H1 (cell line): ENCODE data around the gene LTBP3. TPM values are rescaled to one million over a fixed set of nuclear protein-coding genes. Genes with fewer than 3 reads are reported as not detected.

Experiments used
- CTCF ChIA-PET: fragments of 300-600 bp; sonication (Branson Sonifier 250); formaldehyde crosslinking; loops from one replicate; lab custom pipeline; 2021; ENCODE audit not compliant: partially characterized antibody; lab: Charles Lee
- POLR2A ChIA-PET: fragments of 300-600 bp; sonication (Branson Sonifier 250); formaldehyde crosslinking; loops from one replicate; lab custom pipeline; 2021; ENCODE audit warnings: inconsistent platforms; ENCODE audit not compliant: partially characterized antibody; lab: Charles Lee
- DNase-seq, 2 experiments: peaks; one replicate each; pipeline versions ENCODE4 v3.0.0 to v3.0.0-alpha.2; 2010 to 2022; ENCODE audit warnings: low spot score in 2 of 2, low read depth in 1 of 2, mixed read lengths in 1 of 2
- FAIRE-seq: peaks from 2 replicates; lab custom pipeline; 2011; peaks lifted over from hg19 to GRCh38; lab: Jason Lieb, UNC
- H2AFZ ChIP-seq: 2 replicates; pipeline ENCODE4 v1.8.1; 2012; ENCODE audit warnings: low read length, inconsistent platforms
- H2AK5ac ChIP-seq: 2 replicates; pipeline ENCODE4 v1.6.1; 2013; ENCODE audit warnings: low read depth, low read length
- H2BK120ac ChIP-seq: replicated peaks from 2 replicates; pipeline ENCODE3; 2013; ENCODE audit warnings: low read depth, low read length, inconsistent platforms
- H2BK12ac ChIP-seq: 2 replicates; pipeline ENCODE4 v1.6.1; 2013; ENCODE audit warnings: low read depth, low read length
- H2BK15ac ChIP-seq: 2 replicates; pipeline ENCODE4 v1.6.1; 2013; ENCODE audit warnings: low read length
- H2BK20ac ChIP-seq: 2 replicates; pipeline ENCODE4 v1.6.1; 2013; ENCODE audit warnings: low read length
- H2BK5ac ChIP-seq: 2 replicates; pipeline ENCODE4 v1.6.1; 2013; ENCODE audit warnings: low read depth, low read length
- H3K14ac ChIP-seq: 2 replicates; pipeline ENCODE4 v1.6.1; 2013; ENCODE audit warnings: inconsistent platforms; ENCODE audit not compliant: insufficient read length
- H3K18ac ChIP-seq: 2 replicates; pipeline ENCODE4 v1.6.1; 2013; ENCODE audit warnings: low read length; ENCODE audit errors: extremely low read depth
- H3K23ac ChIP-seq: 2 replicates; pipeline ENCODE4 v1.6.1; 2013; ENCODE audit warnings: inconsistent platforms; ENCODE audit not compliant: insufficient read length
- H3K23me2 ChIP-seq: 2 replicates; pipeline ENCODE4 v1.6.1; 2013; ENCODE audit warnings: low read depth, low read length
- H3K27ac ChIP-seq: 2 replicates; pipeline ENCODE4 v1.6.1; 2011; ENCODE audit warnings: low read depth, low read length, inconsistent platforms
- H3K27me3 ChIP-seq, 4 experiments: replicated peaks in 1 of 4; 1 replicate in 1 of 4; 2 replicates in 3 of 4; pipeline versions ENCODE4 v1.6.1 to v1.8.1; 2011 to 2013; ENCODE audit warnings: low read length in 3 of 4, mild to moderate bottlenecking in 3 of 4, inconsistent platforms in 2 of 4, mixed read lengths in 2 of 4, moderate library complexity in 1 of 4; ENCODE audit not compliant: control insufficient read depth in 3 of 4, insufficient read depth in 3 of 4; ENCODE audit errors: extremely low read depth in 1 of 4
- H3K36me3 ChIP-seq, 4 experiments: 2 replicates each; pipeline versions ENCODE4 v1.6.1 to v1.8.1; 2011 to 2013; ENCODE audit warnings: mild to moderate bottlenecking in 4 of 4, low read length in 3 of 4, moderate library complexity in 2 of 4, control low read depth in 1 of 4, inconsistent platforms in 1 of 4; ENCODE audit not compliant: insufficient read depth in 4 of 4, control insufficient read depth in 2 of 4
- H3K4ac ChIP-seq: replicated peaks from 2 replicates; pipeline ENCODE3; 2013; ENCODE audit warnings: low read length, low read depth, mixed read lengths, inconsistent platforms; ENCODE audit not compliant: insufficient read length
- H3K4me1 ChIP-seq, 4 experiments: replicated peaks in 1 of 4; 1 replicate in 1 of 4; 2 replicates in 3 of 4; pipeline versions ENCODE4 v1.6.1 to v1.8.1; 2011 to 2013; ENCODE audit warnings: low read length in 3 of 4, inconsistent platforms in 2 of 4, mixed read lengths in 1 of 4; ENCODE audit not compliant: insufficient read depth in 4 of 4, control insufficient read depth in 3 of 4
- H3K4me2 ChIP-seq, 2 experiments: 2 replicates each; pipeline versions ENCODE4 v1.6.1 to v1.8.1; 2011 to 2013; ENCODE audit warnings: low read depth in 2 of 2, low read length in 2 of 2, control low read depth in 1 of 2, inconsistent platforms in 1 of 2, mild to moderate bottlenecking in 1 of 2; ENCODE audit not compliant: insufficient read depth in 1 of 2
- H3K4me3 ChIP-seq, 4 experiments: fragments of 200-600, 300-600 bp in 1 of 4; sonication (generic), shearing (Covaris generic), sonication (Bioruptor Twin) in 1 of 4; 2 replicates each; pipeline versions ENCODE4 v1.5.1 to v1.8.1; 2011 to 2016; ENCODE audit warnings: low read length in 4 of 4, low read depth in 3 of 4, control low read depth in 2 of 4, inconsistent platforms in 2 of 4, mild to moderate bottlenecking in 2 of 4, mixed read lengths in 1 of 4, moderate library complexity in 1 of 4; ENCODE audit not compliant: insufficient read depth in 2 of 4; ENCODE audit errors: extremely low read depth in 1 of 4
- H3K56ac ChIP-seq: replicated peaks from 2 replicates; pipeline ENCODE3; 2013; ENCODE audit warnings: low read depth, mild to moderate bottlenecking, mixed read lengths, low read length, inconsistent platforms; ENCODE audit not compliant: insufficient read length
- H3K79me1 ChIP-seq: 2 replicates; pipeline ENCODE4 v1.6.1; 2013; ENCODE audit warnings: low read depth, low read length, control low read depth
- H3K79me2 ChIP-seq, 2 experiments: 2 replicates each; pipeline versions ENCODE4 v1.6.1 to v1.8.1; 2012 to 2013; ENCODE audit warnings: low read length in 2 of 2, mild to moderate bottlenecking in 2 of 2, inconsistent platforms in 1 of 2; ENCODE audit not compliant: insufficient read depth in 2 of 2, control insufficient read depth in 1 of 2
- H3K9ac ChIP-seq, 4 experiments: replicated peaks in 1 of 4; 1 replicate in 1 of 4; 2 replicates in 3 of 4; pipeline versions ENCODE4 v1.6.1 to v1.8.1; 2011 to 2013; ENCODE audit warnings: low read depth in 3 of 4, low read length in 3 of 4, control low read depth in 2 of 4, mild to moderate bottlenecking in 2 of 4, moderate library complexity in 2 of 4, inconsistent platforms in 1 of 4; ENCODE audit errors: extremely low read depth in 1 of 4
- H3K9me3 ChIP-seq, 2 experiments: 2 replicates each; pipeline versions ENCODE4 v1.6.1 to v1.8.1; 2012 to 2013; ENCODE audit warnings: mild to moderate bottlenecking in 2 of 2, moderate library complexity in 2 of 2, control low read depth in 1 of 2, inconsistent platforms in 1 of 2, low read depth in 1 of 2, low read length in 1 of 2, mixed read lengths in 1 of 2; ENCODE audit not compliant: insufficient read depth in 2 of 2
- H4K20me1 ChIP-seq, 2 experiments: replicated peaks in 1 of 2; 2 replicates each; pipeline versions ENCODE3 to v1.8.1; 2011 to 2013; ENCODE audit warnings: inconsistent platforms in 2 of 2, low read length in 2 of 2, mild to moderate bottlenecking in 1 of 2; ENCODE audit not compliant: insufficient read depth in 2 of 2, control insufficient read depth in 1 of 2
- H4K5ac ChIP-seq: 2 replicates; pipeline ENCODE4 v1.6.1; 2013; ENCODE audit warnings: low read length, low read depth, mixed read lengths, inconsistent platforms; ENCODE audit not compliant: insufficient read length
- H4K8ac ChIP-seq: 2 replicates; pipeline ENCODE4 v1.8.0; 2013; ENCODE audit warnings: mild to moderate bottlenecking, moderate library complexity, low read length, inconsistent platforms; ENCODE audit not compliant: insufficient read depth; ENCODE audit errors: extremely low read depth
- H4K91ac ChIP-seq: replicated peaks from 2 replicates; pipeline ENCODE3; 2013; ENCODE audit warnings: low read length, mixed read lengths, inconsistent platforms; ENCODE audit not compliant: insufficient read length
- FOSL1 ChIP-seq: IDR thresholded peaks from 2 replicates; pipeline ENCODE4 v1.6.1; 2011; ENCODE audit warnings: mild to moderate bottlenecking, low read depth, low read length, moderate library complexity; ENCODE audit not compliant: insufficient read depth
- GABPA ChIP-seq: IDR thresholded peaks from 2 replicates; pipeline ENCODE4 v1.6.1; 2011; ENCODE audit warnings: mild to moderate bottlenecking, low read length, moderate library complexity, borderline replicate concordance; ENCODE audit not compliant: insufficient read depth
- JUN ChIP-seq: IDR thresholded peaks from 2 replicates; pipeline ENCODE4 v1.6.1; 2011; ENCODE audit warnings: low read depth, mild to moderate bottlenecking, improper control_type of control experiment, low read length
- JUND ChIP-seq: IDR thresholded peaks from 2 replicates; pipeline ENCODE4 v1.6.1; 2011; ENCODE audit warnings: mild to moderate bottlenecking, improper control_type of control experiment, low read length
- KDM4A ChIP-seq: IDR thresholded peaks from one replicate; pipeline ENCODE4 v1.7.1; 2012; ENCODE audit warnings: low read depth, mild to moderate bottlenecking, moderate library complexity, low read length, inconsistent platforms; ENCODE audit not compliant: severe bottlenecking
- RBBP5 ChIP-seq: IDR thresholded peaks from 2 replicates; pipeline ENCODE4 v1.7.1; 2012; ENCODE audit warnings: low read depth, mild to moderate bottlenecking, inconsistent platforms, low read length, moderate library complexity, borderline replicate concordance
- SIN3A ChIP-seq, 2 experiments: IDR thresholded peaks in 1 of 2; conservative IDR thresholded peaks in 1 of 2; 2 replicates each; pipeline ENCODE4 v1.6.1; 2011 to 2012; ENCODE audit warnings: low read length in 2 of 2, improper control_type of control experiment in 1 of 2, low read depth in 1 of 2, mild to moderate bottlenecking in 1 of 2
- SIX5 ChIP-seq: IDR thresholded peaks from 2 replicates; pipeline ENCODE4 v1.6.1; 2011; ENCODE audit warnings: mild to moderate bottlenecking, low read depth, low read length
- SRF ChIP-seq: IDR thresholded peaks from 2 replicates; pipeline ENCODE4 v1.6.1; 2011; ENCODE audit warnings: mild to moderate bottlenecking, low read depth, low read length, moderate library complexity
- WGBS, 2 experiments: shearing (Covaris generic) in 1 of 2; methylation state at CpG; one replicate each; pipeline versions ENCODE4 v1.1.6 to v1.1.7; 2013 to 2015; ENCODE audit warnings: low lambda C conversion rate in 2 of 2, mixed read lengths in 2 of 2, inconsistent platforms in 1 of 2, low coverage in 1 of 2, missing lambda C conversion rate in 1 of 2; ENCODE audit not compliant: insufficient replicate concordance in 2 of 2, insufficient coverage in 1 of 2, insufficient read length in 1 of 2; ENCODE audit errors: extremely low coverage in 1 of 2, missing lambda C conversion rate in 1 of 2; 5-methylcytosine and 5-hydroxymethylcytosine counted together
- polyA plus RNA-seq, 7 experiments: library from polyadenylated mRNA; depleted of rRNA in 3 of 7; stranded (reverse) in 5 of 7; unstranded in 2 of 7; fragments of >200 nt in 5 of 7; fragments of 200-250 nt in 2 of 7; gene quantifications; 1 replicate in 5 of 7; 2 replicates in 1 of 7; 4 replicates in 1 of 7; pipeline versions ENCODE4 v1.2.1 to v1.2.3, GENCODE V29; 2011 to 2013; ENCODE audit warnings: missing spikeins in 2 of 7, mixed read lengths in 2 of 7
- total RNA-seq: library from RNA; stranded (reverse); fragmentation: NEBNext Ultra II Directional; extraction: Animal tissue kit (Norgen Biotek cat#: 25700); gene quantifications from 2 replicates; pipeline ENCODE4 v1.2.1, GENCODE V29; 2021

Gene LTBP3
- total and polyA plus RNA-seq, 2 of the 8 experiments (the other 6 are each of a cell fraction or from before 2014, with no cell fraction given), result 12.8 to 17.8 TPM

- Histone ChIP-seq H3K27ac (no peak overlapping the region), H3K79me1 (no peaks in the 10 kb centered on the region), H4K5ac (no peak overlapping the region), H3K9ac (no peak overlapping the region), H3K4me2 (peak overlapping the region; percentile 54 to 85), H4K8ac (no peak overlapping the region), H2BK120ac (no peak overlapping the region), H3K56ac (no peak overlapping the region), H3K9me3 (no peaks in the 10 kb centered on the region), H3K23me2 (peaks cover 3% of the 10 kb centered on the region; the same call in 1 of the 2 replicates), H3K14ac (no peak overlapping the region), H3K23ac (no peak overlapping the region), H2BK15ac (no peak overlapping the region), H2AK5ac (no peak overlapping the region), H3K4ac (no peak overlapping the region), H2BK20ac (no peak overlapping the region), H3K36me3 (no peaks in the 10 kb centered on the region), H3K79me2 (no peaks in the 10 kb centered on the region), H4K20me1 (peaks cover 0 to 2% of the 10 kb centered on the region in 2 experiments), H3K18ac (no peak overlapping the region), H3K4me1 (peaks cover 0 to 22% (median 6%) of the 10 kb centered on the region in 4 experiments; a peak in 6 of 7 replicates), H2BK5ac (no peak overlapping the region), H4K91ac (no peak overlapping the region), H3K4me3 (peak overlapping the region; percentile 8 to 55 (median 32); a peak in 7 of 8 replicates), H2BK12ac (no peak overlapping the region), H3K27me3 (peaks cover 20 to 47% (median 39%) of the 10 kb centered on the region in 4 experiments; a peak in 6 of 7 replicates), H2AFZ (no peak overlapping the region)
- ChIA-PET CTCF (interaction anchor here (1.0 to 14.5 kb wide), 9 partner anchors 9 to 169 kb away, joined by 3 to 227 read pairs (median 21); partner anchors contain the start of genes EHBP1L1, FAM89B, KCNK7 and ZNRD2), POLR2A (interaction anchor here (0.5 to 4.4 kb wide), 10 partner anchors 9 to 91 kb away, joined by 3 to 36 read pairs (median 4); partner anchors contain the start of genes EHBP1L1, FAM89B, KCNK7 and MALAT1)
- 10% methylated on average over 46 of the region's 46 CpGs; no CpG with 5 or more reads in 1 of the 2 experiments for WGBS, 2 experiments
- DNase-seq, result peak in 1 of 2 experiments; percentile 72
- FAIRE-seq, result no peak
- peak; percentile 51 for TF ChIP-seq KDM4A
- TF ChIP-seq JUN, result no peak
- TF ChIP-seq GABPA, result no peak
- TF ChIP-seq SIX5, result no peak
- peak in 1 of 2 experiments; percentile 34; a peak in 1 of 4 replicates for TF ChIP-seq SIN3A (conservative IDR thresholded peaks at IDR 0.05 in 1 of 2, IDR thresholded peaks at IDR 0.05 in 1 of 2; ENCODE audit: low read depth in 1 of 2, low read length in 2 of 2)
- no peak for TF ChIP-seq FOSL1
- TF ChIP-seq RBBP5, result 0 out of 2 replicates have a peak, but pooled peaks have one; percentile 59
- no peak for TF ChIP-seq JUND
- TF ChIP-seq SRF, result no peak
These were observed 26.6 kb upstream of the LTBP3 start for GRCh38 chr11:65584723-65585171.
